GM20000 (cell line): ENCODE data around the gene C16orf90.
"Not testable (repeated sequence)": the region's sequence is repeated elsewhere in the genome, so short reads cannot be mapped to it uniquely, and the experiment has no call there.

Experiments used
- DNase-seq: peaks from one replicate; pipeline ENCODE4 v3.0.0; 2012; ENCODE audit warnings: low spot score
- TF ChIP-seq, protein P1 (sequence below): IDR thresholded peaks from 2 replicates; pipeline ENCODE4 v1.5.1; 2012; ENCODE audit warnings: mild to moderate bottlenecking, control low read depth; ENCODE audit errors: extremely low read depth, missing control alignments

The C16orf90 gene

DNA sequence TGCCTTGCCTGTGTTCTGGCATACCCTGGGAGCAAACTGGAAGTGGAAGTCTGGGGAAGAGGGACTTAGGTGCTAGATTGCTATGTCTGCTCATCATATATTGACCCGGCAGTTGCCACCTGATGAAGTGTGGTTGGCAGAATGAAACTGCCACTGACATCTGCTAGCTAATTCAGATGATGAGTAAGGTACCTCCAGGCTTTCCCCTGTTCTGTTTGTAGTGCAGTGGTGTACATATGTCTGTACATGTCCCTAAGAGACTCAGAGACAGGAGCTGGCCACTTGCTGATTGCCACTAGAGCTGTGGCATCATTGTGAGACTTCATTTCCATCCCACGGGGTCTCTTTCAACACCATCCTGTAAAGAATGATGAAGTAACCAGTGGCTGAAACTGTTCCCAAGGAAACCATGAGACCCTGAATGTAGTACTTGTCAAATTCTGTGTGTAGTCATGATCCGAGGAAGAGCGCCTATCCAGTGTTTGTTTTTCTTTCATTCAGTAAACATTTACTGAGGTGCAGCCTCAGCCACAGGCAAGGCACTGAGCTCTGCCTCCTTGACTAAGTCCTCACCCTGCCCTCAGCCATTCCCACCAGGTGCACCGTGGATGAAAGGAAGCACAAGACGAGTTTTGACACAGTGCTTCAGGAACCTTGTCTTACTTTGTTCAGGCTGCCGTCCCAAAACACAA, 18.7 kb upstream of the C16orf90 start:
- TF ChIP-seq, protein P1, sequence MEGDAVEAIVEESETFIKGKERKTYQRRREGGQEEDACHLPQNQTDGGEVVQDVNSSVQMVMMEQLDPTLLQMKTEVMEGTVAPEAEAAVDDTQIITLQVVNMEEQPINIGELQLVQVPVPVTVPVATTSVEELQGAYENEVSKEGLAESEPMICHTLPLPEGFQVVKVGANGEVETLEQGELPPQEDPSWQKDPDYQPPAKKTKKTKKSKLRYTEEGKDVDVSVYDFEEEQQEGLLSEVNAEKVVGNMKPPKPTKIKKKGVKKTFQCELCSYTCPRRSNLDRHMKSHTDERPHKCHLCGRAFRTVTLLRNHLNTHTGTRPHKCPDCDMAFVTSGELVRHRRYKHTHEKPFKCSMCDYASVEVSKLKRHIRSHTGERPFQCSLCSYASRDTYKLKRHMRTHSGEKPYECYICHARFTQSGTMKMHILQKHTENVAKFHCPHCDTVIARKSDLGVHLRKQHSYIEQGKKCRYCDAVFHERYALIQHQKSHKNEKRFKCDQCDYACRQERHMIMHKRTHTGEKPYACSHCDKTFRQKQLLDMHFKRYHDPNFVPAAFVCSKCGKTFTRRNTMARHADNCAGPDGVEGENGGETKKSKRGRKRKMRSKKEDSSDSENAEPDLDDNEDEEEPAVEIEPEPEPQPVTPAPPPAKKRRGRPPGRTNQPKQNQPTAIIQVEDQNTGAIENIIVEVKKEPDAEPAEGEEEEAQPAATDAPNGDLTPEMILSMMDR, result no peak
- DNase-seq, result no peak

DNA sequence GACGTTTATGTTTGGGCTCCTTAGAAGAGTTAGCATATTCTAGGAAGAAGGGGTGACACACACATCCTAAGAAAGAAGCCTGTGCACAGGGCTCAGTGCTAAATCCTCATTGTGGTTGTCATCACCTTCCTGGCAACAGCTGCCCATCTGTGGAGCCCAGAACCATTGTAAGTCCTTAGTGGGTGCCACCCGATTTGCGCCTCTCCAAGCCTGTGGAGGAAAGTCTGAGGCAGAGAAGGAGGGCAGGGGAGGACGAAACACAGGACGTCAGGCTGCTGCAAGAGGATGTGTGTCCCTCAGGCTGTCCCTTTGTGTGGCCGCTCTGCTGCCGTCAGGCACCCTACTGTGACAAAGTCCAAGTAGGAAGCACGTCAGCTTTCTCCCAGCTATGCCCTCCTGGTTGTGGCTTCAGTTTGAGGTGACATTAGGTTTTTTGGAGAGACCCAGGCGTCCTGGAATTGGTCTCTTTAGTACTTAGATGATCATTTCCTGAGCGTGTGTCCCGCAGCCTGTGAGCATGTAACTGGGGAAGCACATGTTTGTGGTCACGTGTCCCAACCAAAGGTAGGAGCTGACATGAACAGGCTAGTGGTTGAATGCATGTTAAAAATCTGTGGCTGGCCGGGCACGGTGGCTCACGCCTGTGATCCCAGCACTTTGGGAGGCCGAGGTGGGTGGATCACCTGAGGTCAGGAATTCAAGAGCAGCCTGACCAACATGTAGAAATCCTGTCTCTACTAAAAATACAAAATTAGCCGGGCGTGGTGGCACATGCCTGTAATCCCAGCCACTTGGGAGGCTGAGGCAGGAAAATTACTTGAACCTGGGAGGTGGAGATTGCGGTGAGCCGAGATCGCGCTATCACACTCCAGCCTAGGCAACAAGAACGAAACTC, 16.2 kb upstream of the C16orf90 start:
- TF ChIP-seq, protein P1, result no peak
- DNase-seq, result no peak

DNA sequence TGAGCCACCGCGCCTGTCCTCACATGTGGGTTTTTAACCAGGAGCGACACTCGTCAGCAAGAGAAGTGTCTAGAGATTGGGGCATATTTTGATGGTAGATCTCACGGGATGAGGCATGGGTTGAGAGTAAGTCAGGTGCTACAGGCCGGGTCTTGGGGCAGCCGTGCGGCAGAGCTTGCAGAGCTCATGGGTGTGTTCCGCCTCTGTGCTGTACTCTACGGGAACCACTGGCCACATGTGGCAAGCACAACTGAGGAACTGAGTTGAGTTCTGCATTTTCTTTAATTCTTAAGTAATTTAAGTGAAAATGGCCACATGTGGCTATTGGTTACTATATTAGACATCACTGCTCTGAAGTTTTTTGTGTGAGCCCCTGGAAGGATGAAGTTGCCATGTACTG, 15.1 kb upstream of the C16orf90 start:
- DNase-seq, result no peak
- TF ChIP-seq, protein P1, result no peak

- no peak for DNase-seq
- TF ChIP-seq, protein P1, result no peak
Observed at GRCh38 chr16:3509470-3509928, 14.2 kb upstream of the C16orf90 start.

DNA sequence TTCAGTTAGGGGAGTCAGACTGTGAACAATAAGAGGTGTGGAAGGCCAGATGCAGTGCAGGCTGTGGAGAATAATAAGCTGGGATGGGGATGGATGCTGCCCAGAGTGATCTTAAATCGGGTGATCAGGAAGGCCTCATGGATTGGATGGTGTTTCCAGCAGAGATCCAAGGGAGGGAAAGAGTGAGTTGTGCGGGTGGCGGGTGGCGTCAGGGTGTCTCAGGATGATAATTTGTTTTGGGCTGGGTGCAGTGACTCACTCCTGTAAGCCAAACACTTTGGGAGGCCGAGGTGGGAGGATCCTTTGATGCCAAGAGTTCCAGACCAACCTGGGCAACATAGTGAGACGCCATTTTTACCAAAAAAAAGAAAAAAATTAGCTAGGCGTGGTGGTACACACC, 13.4 kb upstream of the C16orf90 start:
- no peak for DNase-seq
- TF ChIP-seq, protein P1, result no peak

DNA sequence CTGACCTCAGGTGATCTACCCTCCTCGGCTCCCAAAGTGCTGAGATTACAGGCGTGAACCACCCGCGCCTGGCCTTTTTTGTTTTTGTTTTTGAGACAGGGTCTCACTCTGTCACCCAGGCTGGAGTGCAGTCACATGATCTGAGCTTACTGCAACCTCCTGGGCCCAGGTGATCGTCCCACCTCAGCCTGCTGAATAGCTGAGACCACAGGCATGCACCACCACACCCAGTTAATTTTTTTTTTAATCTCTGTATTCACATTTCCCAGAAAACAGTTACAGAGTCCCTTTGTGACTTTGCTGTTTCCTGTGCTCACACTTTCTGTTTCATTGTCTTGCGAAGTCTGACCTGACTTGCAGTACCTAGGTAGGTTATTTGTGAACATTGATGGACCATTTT, 8.2 kb upstream of the C16orf90 start:
- TF ChIP-seq, protein P1, result no peak
- DNase-seq, result peak; percentile 23

- TF ChIP-seq, protein P1, result no peak
- DNase-seq, result no peak
Observed at GRCh38 chr16:3501783-3502400, 6.6 kb upstream of the C16orf90 start.

DNA sequence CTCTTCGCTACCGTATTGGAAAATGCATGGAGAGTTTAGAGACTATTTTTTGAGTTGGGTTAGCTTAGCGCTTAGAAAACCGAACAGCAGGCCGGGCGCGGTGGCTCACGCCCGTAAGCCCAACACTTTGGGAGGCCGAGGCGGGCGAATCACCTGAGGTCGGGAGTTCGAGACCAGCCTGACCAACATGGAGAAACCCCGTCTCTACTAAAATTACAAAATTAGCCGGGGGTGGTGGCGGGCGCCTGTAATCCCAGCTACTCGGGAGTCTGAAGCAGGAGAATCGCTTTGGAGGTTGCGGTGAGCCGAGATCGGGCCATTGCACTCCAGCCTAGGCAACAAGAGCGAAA, 6.1 kb upstream of the C16orf90 start:
- DNase-seq, result not testable (repeated sequence)
